ENCODE data around the gene LDLRAP1.

Gene LDLRAP1

DNA sequence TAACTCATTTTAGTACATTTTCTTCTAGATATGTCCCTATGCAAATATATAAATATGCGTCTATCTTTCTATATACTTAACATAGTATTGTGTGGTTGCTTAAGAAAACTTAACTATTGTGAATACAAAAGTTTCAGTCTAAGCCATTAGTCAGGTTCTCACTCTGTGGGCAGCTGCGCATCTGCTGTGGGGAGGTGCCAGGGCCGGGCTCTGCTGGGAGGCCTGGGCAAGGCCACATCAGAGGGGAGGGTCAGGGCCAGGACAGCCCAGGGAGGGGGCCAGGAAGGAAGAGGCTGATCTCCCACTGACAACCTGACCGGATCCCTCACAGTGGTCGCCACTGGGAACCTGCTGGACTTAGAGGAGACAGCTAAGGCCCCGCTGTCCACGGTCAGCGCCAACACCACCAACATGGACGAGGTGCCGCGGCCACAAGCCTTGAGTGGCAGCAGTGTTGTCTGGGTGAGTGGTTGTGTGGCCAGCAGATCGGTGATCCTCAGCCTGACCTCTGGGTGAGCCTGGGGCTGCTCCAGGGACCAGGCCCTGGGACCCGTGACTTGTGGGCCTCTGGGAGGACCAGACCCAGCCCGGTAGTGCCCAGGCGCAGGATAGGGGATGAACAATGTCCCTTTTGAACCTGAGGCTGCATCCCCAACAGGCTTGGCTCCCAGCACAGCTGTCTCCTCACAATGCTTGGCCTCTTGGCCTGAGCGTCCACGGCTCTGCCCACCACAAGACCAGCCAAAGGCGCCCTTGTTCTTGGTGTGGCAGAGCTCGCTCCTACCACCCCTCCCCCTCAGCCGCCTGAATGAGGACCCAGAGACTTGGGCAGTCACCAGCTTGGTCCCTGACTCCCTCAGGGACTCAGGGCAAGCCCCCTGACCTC is 20.2 kb downstream of the LDLRAP1 start:
- no peak for DNase-seq

DNA sequence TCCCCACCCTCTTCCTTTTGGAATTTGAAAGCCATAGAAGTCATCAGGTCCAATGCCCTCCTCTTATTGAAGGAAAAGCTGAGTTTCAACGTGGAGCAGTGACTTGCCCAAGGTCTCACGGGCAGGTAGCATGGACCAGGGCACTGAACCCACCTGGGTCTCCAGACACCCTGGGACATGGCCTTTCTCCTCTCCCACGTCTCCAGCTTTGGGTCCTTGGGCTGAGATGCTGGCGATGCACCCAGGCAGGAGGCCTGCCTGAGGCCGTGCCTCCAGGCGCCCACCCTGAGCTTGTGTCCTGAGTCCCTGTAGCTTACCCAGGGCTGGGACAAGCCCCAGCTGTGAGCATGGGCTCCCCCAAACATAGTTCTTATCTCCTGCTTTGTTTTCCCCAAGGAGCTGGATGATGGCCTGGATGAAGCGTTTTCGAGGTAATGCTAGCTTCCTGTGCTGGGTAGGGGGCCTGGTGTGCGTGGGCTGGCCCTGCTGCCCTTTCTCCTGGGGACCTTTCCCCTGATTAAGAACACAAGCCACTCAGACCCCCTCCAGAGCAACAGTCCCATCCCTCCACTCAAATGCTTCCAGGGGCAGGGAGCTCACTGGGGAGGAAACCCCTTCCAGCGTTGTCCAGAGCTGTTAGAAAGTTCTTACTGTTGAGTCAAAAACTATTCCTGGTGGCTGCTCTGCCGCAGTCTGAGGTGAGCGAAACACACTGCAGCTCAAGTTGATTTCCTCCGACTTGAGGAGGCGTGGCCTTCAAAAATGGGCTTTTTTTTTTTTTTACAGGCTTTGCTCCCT is 21.6 kb downstream of the LDLRAP1 start:
- no peak for DNase-seq

DNA sequence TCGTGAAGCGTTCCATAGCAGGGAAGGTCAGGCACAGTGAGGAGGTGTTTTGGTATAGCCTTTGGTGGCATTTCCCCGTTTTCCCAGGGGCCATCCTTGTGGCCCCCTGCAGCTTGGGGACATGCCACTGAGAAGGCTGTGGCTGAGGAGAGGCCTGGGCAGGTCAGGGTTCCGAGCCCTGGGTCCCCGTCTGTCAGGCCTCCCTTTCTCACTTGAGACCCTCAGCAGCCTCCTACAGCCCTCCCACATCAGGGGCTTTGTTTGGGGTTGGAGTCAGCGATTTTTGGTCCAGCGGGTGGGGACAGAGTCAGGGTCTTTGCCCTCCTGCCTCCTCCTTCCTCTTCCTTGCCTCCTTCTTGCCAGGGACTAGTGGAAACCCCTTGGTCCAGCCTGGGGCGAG is 22.2 kb downstream of the LDLRAP1 start:
- no peak for DNase-seq

DNA sequence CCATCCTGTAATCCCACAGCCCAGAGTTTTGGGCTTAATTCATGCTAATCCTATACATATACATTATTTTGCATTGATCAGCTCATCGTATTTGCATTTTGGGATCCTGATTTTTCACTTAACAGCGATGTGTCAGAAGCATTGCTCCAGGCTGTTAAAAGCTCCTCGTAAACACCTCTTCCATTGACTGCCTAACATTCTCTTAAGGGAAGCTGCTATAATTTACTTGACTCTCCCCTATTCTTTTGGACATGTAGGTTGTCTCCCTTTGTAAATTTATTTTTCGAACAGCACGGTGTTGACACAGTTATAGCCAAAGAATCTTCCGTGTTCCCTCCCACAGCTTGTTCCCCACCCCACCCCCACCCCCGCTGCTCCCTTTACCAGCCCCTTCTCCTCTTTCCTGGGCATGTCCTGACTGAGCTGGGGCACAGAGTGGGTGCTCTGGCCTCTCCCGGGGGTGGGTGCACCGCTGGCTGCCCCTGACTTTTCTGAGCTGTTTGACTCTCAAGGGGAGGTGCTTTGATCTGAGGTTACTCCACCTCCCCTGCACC is 22.8 kb downstream of the LDLRAP1 start:
- no peak for DNase-seq

DNA sequence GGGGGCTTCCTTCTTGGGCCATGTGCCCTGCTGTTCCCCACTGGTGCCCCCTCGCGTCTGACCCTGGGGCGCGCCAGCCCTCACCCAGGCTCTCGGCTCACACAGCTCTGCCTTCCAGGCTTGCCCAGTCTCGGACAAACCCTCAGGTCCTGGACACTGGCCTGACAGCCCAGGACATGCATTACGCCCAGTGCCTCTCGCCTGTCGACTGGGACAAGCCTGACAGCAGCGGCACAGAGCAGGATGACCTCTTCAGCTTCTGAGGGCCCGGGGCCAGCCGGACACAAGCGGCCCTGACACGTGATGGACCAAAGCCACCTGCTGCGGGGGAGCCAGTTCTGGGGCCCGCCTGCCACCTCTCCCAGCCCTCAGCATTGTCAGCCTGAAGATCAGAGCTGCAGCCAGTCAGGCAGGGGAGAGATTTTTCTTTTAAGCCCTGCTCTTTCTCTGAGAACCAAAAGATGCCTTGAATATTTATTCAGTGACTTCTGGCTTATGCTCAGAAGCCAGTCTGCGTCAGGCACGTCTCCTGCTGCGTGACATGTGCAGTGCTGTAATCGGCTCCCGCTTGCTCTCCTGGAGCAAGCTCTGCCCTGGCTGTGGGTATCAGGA is 23.4 kb downstream of the LDLRAP1 start:
- DNase-seq, result peak; percentile 47

DNA sequence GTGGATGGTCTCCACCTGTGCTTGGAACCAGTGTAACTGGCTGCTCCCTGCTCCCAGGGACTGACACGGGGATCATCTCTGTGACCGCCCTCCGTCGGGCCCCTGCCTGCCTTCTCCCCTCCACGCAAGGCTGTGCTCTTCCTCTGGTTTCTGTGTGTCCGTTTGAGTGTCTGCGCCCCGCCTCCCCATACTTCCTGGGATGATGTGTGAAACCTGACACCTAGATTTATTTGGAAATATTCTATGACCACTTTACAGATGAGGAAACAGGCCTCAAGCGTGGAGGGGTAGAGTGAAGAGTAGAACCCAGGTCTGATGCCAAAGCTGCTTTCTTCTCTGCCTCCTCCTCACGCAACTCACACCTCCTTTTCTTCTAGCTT is 24.3 kb downstream of the LDLRAP1 start:
- DNase-seq, result no peak

DNA sequence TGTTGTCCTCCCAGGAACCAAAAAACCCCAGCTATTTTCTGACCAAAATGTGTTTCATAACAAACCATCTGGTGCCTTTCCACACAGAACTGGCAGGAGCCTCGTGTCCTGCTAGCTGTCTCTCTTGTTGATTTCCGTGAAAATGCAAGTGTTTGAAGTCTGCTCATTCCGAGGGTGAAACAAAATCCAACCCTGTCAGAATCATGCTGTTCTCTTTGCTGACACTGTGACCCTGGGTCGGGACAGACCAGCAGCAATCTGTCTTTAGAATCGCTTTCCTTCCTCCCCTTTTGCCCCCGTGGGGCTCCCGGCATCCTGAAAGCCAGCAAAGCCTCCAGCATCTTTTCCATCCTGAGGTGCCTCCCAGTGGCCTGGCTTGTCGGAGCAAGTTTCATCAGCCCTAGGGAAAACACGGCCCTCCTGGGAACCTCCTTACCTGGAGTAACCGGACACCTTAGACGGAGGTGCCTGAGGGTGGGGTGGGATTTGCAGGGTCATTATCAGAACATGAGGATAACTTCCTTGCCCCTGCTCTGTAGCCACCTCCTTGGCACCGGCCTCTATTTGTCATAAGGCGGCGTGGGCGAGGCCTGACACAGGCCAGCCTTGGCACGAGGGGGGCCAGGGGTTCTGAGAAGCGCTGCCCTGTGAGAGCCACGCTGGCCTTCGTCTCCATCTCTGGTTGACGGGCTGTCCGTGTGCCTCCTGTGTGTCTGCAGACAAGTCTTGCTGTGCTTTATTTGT is 24.9 kb downstream of the LDLRAP1 start:
- no peak for DNase-seq

DNA sequence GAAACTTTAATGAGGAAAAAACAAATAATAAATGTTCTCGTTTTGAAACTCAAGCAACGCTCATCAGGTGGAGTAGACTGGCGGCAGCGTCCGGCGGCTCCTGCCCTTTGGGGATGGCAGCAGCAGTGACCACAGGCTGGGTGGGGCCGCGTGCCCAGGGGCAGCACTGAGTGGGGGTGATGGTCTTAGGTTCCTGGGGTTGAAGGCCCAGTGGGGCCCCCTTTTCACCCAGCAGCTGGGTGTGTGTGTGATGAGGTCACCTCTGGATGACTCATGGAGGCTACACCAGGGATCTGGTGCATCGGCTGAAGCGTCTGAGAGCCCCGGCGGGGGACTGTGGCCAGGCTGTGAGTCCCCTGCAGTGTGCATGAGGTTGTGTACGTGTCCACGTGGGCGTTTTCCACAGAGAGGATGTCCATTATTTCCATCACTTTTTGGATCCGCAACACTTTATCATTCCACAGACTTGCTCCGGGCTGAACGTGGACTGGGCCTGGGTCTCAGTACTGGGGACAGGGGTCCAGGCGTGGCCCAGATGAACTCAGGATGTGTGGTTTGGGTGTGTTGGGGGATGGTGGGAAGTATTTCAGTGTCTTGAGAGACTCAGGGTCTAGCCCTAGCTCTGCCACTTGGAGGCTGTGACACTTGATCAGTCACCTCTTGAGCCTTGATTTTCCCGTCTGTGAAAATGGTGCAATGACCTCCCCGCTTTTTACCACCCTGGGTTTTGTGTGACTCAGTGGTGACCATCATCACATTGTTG is 25.6 kb downstream of the LDLRAP1 start:
- DNase-seq, result no peak

DNA sequence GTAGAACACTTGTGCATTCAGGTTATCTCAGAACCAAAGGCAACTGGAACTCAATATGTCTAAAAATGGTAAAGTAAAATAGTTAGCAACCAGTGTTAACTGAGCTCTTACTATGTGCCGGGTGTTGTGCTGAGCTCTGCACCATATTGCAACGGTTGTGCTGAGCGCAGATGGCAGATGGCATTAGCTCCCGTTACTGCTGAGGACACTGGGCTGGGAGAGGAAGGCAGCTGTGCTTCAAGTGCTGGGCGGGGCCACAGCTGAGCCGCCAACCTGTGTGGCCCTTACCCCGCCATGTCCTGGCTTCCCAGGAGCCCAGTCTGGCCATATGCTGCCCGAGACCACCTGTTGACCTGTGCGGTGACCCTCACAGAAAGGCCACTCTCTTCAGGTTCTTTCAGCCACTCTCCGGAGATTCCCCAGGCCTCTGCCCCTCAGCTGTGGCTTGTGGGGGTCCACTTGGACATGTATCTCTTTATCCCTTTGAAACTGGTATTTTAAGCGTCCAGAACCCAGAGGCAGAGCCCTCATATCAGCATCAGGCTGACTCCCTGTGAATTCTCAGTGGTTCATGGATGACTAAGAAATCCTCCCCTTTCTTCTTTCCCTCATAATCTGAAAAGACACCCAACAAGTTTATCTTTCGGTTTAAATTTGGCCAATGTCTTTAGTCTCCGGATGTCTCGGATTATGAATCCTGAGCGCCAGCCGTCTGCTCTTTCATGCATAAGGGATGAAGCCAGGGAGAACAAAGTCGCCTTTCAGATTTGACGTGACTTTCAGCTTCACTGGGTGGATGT is 26.4 kb downstream of the LDLRAP1 start:
- DNase-seq, result peak; percentile 89

DNA sequence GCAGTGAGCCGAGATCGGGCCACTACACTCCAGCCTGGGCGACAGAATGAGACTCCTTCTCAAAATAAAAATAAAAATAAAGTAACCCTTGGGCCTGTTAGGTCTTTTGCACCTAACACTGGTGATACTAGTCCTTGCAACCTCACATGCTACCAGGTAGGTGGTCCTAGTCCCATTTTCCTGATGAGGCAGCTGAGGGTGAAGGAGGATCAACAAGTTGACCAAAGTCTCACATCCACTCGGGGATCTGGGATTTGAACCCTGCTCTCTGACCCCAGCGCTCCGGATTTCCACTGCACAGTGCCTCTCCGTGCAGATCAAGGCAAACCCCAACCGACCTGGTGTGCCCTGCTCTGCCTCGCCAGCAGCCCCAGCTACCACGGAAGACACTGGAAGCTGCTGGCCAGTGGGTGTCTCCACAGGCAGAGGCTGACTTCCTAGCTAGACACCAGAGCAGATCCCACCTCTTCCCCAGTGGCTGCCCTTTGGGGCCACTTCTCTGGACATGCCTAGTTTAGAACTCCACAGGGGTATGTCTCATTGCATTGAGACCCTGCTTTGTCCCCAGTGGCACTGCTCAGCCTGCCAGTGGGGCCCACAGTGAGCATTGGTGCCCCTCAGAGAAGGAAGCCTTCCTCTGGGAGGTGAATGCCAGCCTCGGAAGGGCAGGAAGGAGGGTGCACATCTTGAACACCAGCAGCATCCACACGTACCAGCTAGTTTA is 27.6 kb downstream of the LDLRAP1 start:
- no peak for DNase-seq

DNA sequence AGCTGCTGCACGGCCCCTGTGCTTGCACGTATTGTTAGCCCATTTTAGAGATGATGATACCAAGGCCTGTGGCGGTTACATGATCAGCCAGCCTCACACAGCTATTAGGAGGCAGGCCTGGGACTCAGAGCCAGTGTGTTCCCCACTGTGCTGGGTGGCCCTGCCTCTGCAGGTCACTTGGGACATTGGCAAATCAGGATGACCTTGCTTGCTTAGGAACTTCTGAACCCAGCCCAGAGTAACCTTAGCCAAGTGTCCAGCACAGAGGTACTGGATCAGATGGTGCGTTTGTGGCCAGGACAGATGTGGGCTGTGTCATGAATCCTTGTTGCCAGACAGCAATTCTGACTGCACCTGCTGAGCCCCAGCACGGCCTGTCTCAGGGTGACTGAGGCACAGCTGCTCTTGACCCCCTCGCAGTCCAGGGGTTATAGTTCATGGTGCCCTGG is 28.1 kb downstream of the LDLRAP1 start:
- no peak for DNase-seq

DNA sequence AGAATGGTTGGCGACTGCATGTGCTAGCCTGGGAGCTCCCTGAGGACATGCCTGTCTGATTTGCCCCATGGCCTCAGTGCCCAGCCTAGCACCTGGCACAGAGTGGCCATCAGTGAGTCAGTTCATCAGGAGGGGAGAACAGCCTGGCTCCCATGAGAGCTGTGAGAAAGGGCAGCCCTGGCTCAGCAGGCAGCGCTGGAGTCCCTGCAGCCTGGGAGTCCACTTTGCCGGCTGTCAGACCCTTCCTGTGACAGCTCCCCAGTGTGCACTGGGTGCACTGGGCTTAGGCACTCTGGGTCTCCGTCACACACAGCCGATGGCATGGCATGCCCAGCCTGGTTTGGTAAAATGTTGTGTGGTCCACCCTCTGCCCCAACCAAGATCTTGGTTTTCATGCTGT is 28.7 kb downstream of the LDLRAP1 start:
- DNase-seq, result no peak

DNA sequence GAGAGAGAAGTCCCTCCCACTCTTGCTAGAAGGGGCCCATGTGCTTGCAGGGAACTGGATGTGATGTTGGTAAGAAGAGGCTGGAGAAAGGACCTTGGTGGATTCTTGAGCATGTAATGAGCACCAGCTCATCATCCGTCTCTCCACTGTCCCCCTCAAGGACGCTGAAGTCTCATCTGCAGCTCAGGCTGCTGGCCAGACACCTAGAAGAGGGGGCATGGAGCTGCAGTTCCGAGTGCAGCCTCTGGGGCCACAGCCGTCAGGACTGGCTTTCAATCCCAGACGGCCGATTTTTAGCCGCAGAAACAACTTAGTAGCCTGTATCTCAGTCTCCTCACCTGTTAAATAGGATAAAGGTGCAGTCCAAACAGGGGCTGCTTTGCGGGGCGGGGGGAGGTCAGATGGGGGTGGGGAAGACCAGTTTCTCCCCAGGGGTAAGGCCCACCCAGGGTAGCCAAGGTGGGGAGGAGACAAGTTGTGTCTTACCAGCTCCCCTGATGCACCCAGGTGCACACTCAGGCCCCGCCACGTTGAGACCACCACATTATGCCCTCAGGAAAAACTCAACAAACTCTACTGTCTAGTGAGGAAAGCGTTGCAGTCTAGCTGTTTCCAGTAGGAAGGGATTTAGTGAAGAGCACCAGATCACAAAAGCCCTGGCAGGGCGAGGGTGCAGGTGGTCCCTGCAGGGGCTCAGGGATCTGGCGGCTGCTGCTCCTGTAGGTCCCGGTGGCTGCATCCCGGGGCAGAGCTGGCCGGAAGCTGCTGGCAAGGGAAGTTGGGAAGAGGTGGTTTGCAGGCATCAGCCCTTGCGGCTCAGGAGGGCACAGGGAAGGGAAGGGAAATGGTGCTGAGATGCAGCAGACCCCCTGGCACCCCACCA is 29.5 kb downstream of the LDLRAP1 start:
- DNase-seq, result peak; percentile 54

DNA sequence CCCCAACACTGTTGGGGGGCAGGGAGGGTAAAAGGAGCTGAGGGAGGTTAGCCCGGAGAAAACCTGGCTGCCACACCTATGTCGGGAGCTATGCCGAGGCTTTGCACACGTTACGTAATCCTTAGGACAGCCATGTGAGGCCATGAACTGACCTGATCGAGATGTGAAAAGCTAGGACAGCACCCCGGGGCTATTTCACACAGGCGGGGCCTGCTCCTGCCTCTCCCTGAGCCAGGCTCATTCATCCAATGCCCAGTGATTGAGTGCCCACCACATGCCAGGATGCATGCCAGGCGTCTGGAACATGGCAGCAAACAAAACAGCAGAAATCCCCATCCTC is 30.2 kb downstream of the LDLRAP1 start:
- no peak for DNase-seq

DNA sequence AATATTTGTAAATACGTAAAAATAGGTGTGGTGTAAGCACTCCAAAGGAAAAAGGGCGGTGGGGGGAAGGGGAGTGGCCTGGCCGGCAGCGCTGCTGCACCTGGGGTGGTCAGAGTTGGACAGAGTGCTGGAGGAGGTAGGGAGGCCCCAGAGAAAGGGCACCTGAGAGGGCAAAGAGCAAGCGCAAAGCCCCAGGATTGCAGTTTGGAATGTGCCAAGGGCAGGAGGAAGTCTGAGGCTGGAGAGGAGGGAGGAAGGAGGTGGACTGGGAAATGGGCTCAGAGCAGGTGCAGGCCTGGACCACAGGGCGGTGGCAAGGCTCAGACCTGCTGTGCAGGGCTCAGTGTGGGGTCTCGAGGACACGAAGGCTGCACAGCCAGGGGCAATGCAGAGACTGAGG is 30.6 kb downstream of the LDLRAP1 start:
- no peak for DNase-seq

DNA sequence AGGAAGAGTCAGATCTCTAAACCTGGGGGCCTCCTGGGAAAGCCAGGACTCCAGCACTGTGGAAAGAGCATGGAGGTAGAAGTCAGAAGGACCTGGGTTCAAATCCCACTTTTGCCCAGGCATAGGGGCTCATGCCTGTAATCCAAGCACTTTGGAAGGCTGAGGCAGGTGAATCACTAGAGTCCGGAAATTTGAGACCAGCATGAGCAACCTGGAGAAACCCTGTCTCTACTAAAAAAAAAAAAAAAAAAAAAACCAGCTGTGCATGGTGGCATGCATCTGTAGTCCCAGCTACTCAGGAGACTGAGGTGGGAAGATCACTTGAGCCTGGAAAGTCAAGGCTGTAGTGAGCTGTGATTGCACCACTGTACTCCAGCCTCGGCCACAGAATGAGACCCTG is 31.8 kb downstream of the LDLRAP1 start:
- DNase-seq, result no peak

DNA sequence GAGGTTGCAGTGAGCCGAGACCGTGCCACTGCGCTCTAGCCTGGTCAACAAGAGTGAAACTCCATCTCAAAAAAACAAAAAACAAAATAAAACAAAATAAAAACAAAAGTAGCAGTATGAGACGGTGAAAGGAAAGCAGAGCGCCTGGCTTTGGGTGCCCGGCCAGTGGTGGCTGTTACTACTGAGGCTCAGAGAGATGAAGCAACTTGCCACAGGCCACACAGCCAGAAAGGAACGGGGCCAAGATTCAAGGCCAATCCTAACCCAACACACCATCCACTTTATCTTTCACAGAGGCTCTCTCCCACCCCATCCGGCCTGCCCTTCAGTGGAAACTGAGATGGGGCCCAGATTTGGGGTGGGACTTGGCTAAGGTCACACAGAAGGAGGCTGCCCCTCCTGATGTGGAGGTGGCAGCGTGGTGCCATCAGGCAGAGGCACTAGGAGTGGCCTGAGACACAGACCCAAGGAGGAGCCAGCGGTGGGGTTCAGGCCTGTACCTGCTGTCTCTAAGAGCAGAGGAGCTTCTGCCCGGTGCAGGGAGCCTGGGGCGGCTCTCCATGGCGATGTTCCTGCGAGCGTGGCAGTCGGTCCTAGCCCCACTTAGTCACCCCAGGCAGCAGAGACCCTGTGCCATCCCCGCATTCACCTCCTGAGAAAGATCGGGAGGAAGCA is 33.2 kb downstream of the LDLRAP1 start:
- no peak for DNase-seq

DNA sequence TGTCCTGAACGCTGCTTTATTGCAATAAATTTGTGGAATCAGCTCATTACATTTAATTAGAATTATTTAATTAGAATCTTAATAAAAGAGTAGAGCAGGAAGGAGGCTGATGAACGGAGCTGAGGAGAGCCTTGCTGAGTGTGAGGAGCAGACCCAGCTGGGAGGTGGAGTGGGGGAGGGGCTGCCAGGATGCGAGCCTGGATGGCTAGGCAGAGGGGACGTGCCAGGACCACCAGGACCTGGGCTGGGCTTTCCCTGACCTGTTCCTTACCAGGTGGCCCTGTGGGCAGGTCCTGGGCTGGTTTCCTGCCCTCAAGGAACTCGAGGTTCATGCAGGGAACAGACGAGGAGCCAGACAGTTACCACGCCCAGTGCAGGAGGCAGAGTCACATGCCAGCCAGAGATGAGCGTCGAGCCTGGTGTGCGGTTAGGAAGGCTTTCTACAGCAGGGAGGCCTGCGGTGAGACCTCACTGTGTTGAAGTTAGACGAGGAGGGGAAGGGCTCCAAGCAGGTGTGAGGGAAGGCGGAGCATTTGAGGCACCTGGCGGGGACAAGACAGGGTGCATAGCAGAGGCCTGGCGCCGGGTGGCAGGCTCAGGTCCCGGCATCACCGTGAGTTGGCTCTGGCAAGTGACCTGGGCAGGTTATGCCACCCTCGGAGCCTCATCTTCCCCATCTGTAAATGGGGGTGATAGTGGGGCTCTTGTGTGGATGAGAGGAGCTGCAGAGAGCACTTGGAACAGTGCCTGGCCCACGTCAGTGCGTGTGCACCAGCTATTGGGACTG is 33.9 kb downstream of the LDLRAP1 start:
- no peak for DNase-seq
